GM12875 (cell line): ENCODE data around the gene FOXO1.

ENCODE experiments used
- H3K4me3 ChIP-seq: one replicate; pipeline ENCODE4 v1.5.1; 2011; ENCODE audit warnings: low read depth, low read length, control low read depth
- TF ChIP-seq, protein P1 (sequence below): IDR thresholded peaks from 2 replicates; pipeline ENCODE4 v1.5.1; 2011; ENCODE audit warnings: low read depth, mild to moderate bottlenecking, control low read depth, inconsistent platforms, low read length, moderate library complexity, borderline replicate concordance; ENCODE audit not compliant: insufficient read depth

The FOXO1 gene

GRCh38 chr13:40537146-40537895 lies 129.1 kb downstream of the FOXO1 start:
- TF ChIP-seq, protein P1, sequence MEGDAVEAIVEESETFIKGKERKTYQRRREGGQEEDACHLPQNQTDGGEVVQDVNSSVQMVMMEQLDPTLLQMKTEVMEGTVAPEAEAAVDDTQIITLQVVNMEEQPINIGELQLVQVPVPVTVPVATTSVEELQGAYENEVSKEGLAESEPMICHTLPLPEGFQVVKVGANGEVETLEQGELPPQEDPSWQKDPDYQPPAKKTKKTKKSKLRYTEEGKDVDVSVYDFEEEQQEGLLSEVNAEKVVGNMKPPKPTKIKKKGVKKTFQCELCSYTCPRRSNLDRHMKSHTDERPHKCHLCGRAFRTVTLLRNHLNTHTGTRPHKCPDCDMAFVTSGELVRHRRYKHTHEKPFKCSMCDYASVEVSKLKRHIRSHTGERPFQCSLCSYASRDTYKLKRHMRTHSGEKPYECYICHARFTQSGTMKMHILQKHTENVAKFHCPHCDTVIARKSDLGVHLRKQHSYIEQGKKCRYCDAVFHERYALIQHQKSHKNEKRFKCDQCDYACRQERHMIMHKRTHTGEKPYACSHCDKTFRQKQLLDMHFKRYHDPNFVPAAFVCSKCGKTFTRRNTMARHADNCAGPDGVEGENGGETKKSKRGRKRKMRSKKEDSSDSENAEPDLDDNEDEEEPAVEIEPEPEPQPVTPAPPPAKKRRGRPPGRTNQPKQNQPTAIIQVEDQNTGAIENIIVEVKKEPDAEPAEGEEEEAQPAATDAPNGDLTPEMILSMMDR: no peak
- H3K4me3 ChIP-seq: no peak overlapping the region

GRCh38 chr13:40536443-40537113 lies 129.9 kb downstream of the FOXO1 start:
- no peak overlapping the region for H3K4me3 ChIP-seq
- TF ChIP-seq, protein P1: no peak

DNA sequence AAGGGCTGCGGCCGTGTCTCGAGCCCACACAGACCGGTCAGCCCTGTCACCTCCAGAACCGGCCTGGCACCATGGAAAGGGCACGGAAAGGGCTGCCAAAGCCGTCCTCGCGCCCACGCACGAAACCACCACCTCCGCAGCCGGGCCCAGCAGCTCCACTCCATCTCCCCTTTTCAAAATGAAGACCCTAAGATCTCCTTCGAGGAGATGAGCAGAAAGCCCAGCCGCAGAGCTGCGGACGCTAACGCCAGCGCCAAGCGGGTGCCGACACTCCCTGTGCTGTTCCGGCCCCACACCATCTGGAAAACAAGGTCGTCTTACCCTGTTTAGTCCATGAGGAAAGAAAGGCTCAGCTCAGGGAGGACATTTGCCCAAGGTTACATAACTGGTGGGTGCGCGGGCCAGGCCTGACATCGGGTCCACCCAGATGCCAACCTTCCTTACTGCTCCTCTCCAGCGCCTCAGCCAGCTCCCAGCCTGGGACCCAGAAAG lies 131.1 kb downstream of the FOXO1 start:
- TF ChIP-seq, protein P1: no peak
- no peak overlapping the region for H3K4me3 ChIP-seq

DNA sequence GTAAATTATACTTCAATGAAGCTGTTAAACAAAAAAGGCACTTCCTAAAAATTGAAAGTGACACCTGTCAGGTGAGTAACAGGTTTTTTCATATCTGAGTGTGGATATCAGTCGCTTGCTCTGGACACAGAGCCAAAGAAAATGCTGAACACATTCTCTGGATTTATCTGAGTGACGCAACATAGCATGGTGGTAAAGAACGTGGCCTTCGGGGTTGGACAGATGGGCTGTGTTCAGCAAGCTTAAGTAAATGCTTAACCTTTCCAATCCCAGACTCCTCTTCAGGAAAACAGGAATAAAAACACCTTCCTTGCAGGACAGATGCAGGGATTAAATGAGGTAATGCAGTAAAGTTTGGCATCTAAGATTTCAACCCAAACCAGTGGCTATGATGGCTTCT lies 132.0 kb downstream of the FOXO1 start:
- TF ChIP-seq, protein P1: no peak
- H3K4me3 ChIP-seq: no peak overlapping the region

GRCh38 chr13:40533072-40533471 lies 133.4 kb downstream of the FOXO1 start:
- TF ChIP-seq, protein P1: no peak
- no peak overlapping the region for H3K4me3 ChIP-seq

DNA sequence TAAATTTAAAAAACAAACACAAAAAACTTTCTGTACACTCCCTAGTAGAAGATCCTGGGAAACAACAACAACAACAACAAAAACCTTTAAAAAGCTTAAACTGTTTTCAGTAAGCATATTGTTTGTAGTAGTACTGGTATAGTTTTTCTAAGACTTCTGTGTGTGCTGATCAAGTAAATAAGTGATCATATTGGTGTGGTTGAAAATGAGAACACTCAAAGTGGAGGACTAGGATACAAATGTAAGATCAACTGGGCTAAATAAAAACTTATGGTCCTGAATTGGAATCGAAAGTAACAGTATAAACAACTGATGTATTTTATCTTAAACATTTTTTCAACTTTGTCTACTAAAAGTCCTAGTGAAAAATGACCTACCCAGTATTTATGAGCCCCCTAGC lies 135.5 kb downstream of the FOXO1 start:
- H3K4me3 ChIP-seq: no peak overlapping the region
- TF ChIP-seq, protein P1: no peak

GRCh38 chr13:40528881-40529280 lies 137.6 kb downstream of the FOXO1 start:
- TF ChIP-seq, protein P1: no peak
- no peak overlapping the region for H3K4me3 ChIP-seq
